Tibial artery (tissue), 4 donors: ENCODE measurements around the gene NKX1-1.

Source experiments
- DNase-seq, 2 donors: peaks; one replicate each; pipeline ENCODE4 v3.0.0-alpha.2; 2019
- H3K27ac ChIP-seq, 2 donors: fragments of 200-600 bp; sonication (generic) in 1 of 2; 1 replicate in 1 of 2; 2 replicates in 1 of 2; pipeline ENCODE4 v1.5.1; 2018 to 2019; ENCODE audit warnings: mild to moderate bottlenecking in 1 of 2
- H3K27me3 ChIP-seq, 2 donors: fragments of 200-600 bp; sonication (generic) in 1 of 2; one replicate each; pipeline versions ENCODE4 v1.5.1 to v1.6.0; 2016 to 2019
- H3K36me3 ChIP-seq, 3 donors: fragments of 200-600 bp; sonication (generic) in 2 of 3; one replicate each; pipeline ENCODE4 v1.5.1; 2016 to 2019; ENCODE audit warnings: mild to moderate bottlenecking in 2 of 3
- H3K4me1 ChIP-seq, 4 donors: fragments of 200-600 bp; sonication (generic) in 2 of 4; 1 replicate in 3 of 4; 2 replicates in 1 of 4; pipeline ENCODE4 v1.5.1; 2016 to 2019
- H3K4me3 ChIP-seq, 2 donors: fragments of 200-600 bp; sonication (generic) in 1 of 2; 1 replicate in 1 of 2; 2 replicates in 1 of 2; pipeline ENCODE4 v1.5.1; 2018 to 2019; ENCODE audit warnings: mild to moderate bottlenecking in 2 of 2
- H3K9me3 ChIP-seq, 3 donors: fragments of 200-600 bp; sonication (generic) in 1 of 3; one replicate each; pipeline ENCODE4 v1.5.1; 2016 to 2019
- CTCF ChIP-seq, 2 experiments: fragments of 200-600 bp in 1 of 2; fragments of 450-650 bp in 1 of 2; IDR thresholded peaks; one replicate each; pipeline ENCODE4 v1.5.1; 2017 to 2019; ENCODE audit warnings: antibody characterized with exemption in 2 of 2, mild to moderate bottlenecking in 1 of 2, moderate library complexity in 1 of 2
- intact Hi-C: fragments of 100-400 bp; cut with DNase I; formaldehyde crosslinking; loops from one replicate; pipeline ENCODE4 v1.15.0; 2023; ENCODE audit warnings: low total_unique reads

NKX1-1 gene

GRCh38 chr4:1385373-1386340 is 20.6 kb downstream of the NKX1-1 start:
- Histone ChIP-seq H3K9me3 (peaks cover 0 to 9% (median 7%) of the 10 kb centered on the region in 3 donors), H3K27ac (no peak overlapping the region), H3K4me3 (no peak overlapping the region), H3K27me3 (no peaks in the 10 kb centered on the region), H3K4me1 (no peaks in the 10 kb centered on the region), H3K36me3 (peaks cover 57 to 85% (median 65%) of the 10 kb centered on the region in 3 donors)
- intact Hi-C loops: no loop called here
- DNase-seq: peak in 1 of 2 donors; percentile 62
- TF ChIP-seq CTCF (IDR thresholded peaks at IDR 0.05): no peak

GRCh38 chr4:1384675-1385372 is 21.4 kb downstream of the NKX1-1 start:
- Histone ChIP-seq H3K9me3 (peaks cover 0 to 9% (median 7%) of the 10 kb centered on the region in 3 donors), H3K27me3 (no peaks in the 10 kb centered on the region), H3K4me1 (no peaks in the 10 kb centered on the region), H3K27ac (no peak overlapping the region), H3K4me3 (no peak overlapping the region), H3K36me3 (peaks cover 61 to 94% (median 62%) of the 10 kb centered on the region in 3 donors)
- TF ChIP-seq CTCF (IDR thresholded peaks at IDR 0.05): no peak
- DNase-seq: no peak
- intact Hi-C loops: no loop called here

GRCh38 chr4:1383728-1384591 is 22.3 kb downstream of the NKX1-1 start:
- intact Hi-C loops: no loop called here
- no peak overlapping the region for H3K27ac ChIP-seq
- H3K27me3 ChIP-seq: no peaks in the 10 kb centered on the region
- H3K4me1 ChIP-seq: no peaks in the 10 kb centered on the region
- peaks cover 0 to 7% (median 4%) of the 10 kb centered on the region in 3 donors for H3K9me3 ChIP-seq
- peak in 1 of 2 donors; percentile 56 for DNase-seq
- H3K36me3 ChIP-seq: peaks cover 56 to 95% (median 60%) of the 10 kb centered on the region in 3 donors
- TF ChIP-seq CTCF (IDR thresholded peaks at IDR 0.05): no peak
- no peak overlapping the region for H3K4me3 ChIP-seq

GRCh38 chr4:1382776-1383727 is 23.2 kb downstream of the NKX1-1 start:
- H3K4me3 ChIP-seq: no peak overlapping the region
- no peak for TF ChIP-seq CTCF (IDR thresholded peaks at IDR 0.05)
- DNase-seq: peak in 1 of 2 donors; percentile 62
- H3K27ac ChIP-seq: no peak overlapping the region
- no peaks in the 10 kb centered on the region for H3K27me3 ChIP-seq
- H3K4me1 ChIP-seq: no peaks in the 10 kb centered on the region
- no peaks in the 10 kb centered on the region for H3K9me3 ChIP-seq
- peaks cover 47 to 95% (median 55%) of the 10 kb centered on the region in 3 donors for H3K36me3 ChIP-seq
- intact Hi-C loops: no loop called here
